Measurements from ENCODE around the gene TP53.

DNA sequence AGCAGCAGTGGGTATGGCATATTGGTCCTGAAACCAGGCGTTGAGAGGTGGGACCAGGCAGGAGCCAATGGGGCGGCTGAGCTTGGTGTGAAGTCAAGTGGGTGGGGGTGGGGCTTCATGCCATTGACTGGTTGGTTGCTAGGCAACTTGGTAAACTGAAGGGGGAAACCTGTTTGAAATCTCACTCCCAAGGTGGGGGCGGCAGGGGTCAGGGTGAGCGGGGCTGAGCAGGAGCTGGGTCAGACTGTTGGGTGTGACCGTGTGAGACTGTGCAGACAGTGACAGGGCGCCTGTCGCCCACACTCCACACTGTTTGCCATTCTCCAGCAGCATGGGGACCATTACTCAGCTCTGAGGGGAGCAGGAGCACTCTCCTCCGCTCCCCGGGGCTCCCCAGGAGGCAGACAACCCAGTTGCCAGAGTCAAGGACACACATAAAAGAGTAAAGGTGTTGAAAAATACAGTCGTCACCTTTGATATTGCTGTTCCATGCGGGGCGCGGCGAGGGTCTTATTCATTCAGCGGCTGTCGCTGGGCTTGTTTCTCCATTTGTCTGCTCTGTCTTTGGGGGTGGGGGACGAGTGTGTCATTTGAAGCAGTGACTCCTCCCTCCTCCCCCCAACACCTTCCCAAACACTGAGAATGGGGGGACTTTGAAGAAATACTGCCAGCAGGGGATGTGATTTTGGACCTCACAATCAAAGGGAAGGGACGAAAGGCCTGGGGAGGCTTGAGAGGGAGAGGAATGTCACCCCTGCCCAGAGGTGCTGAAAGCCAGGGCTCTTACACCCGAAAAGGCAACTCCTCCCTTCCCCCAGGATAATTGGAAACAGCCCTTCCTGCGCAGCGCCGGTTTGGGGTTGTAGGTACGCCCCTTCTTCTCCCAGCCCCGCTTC is 16.5 kb upstream of the TP53 start:
- TF ChIP-seq, protein P1, sequence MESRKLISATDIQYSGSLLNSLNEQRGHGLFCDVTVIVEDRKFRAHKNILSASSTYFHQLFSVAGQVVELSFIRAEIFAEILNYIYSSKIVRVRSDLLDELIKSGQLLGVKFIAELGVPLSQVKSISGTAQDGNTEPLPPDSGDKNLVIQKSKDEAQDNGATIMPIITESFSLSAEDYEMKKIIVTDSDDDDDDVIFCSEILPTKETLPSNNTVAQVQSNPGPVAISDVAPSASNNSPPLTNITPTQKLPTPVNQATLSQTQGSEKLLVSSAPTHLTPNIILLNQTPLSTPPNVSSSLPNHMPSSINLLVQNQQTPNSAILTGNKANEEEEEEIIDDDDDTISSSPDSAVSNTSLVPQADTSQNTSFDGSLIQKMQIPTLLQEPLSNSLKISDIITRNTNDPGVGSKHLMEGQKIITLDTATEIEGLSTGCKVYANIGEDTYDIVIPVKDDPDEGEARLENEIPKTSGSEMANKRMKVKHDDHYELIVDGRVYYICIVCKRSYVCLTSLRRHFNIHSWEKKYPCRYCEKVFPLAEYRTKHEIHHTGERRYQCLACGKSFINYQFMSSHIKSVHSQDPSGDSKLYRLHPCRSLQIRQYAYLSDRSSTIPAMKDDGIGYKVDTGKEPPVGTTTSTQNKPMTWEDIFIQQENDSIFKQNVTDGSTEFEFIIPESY (CRISPR knock-in tag; IDR thresholded peaks at IDR 0.05) = no peak
- TF ChIP-seq, protein P2, sequence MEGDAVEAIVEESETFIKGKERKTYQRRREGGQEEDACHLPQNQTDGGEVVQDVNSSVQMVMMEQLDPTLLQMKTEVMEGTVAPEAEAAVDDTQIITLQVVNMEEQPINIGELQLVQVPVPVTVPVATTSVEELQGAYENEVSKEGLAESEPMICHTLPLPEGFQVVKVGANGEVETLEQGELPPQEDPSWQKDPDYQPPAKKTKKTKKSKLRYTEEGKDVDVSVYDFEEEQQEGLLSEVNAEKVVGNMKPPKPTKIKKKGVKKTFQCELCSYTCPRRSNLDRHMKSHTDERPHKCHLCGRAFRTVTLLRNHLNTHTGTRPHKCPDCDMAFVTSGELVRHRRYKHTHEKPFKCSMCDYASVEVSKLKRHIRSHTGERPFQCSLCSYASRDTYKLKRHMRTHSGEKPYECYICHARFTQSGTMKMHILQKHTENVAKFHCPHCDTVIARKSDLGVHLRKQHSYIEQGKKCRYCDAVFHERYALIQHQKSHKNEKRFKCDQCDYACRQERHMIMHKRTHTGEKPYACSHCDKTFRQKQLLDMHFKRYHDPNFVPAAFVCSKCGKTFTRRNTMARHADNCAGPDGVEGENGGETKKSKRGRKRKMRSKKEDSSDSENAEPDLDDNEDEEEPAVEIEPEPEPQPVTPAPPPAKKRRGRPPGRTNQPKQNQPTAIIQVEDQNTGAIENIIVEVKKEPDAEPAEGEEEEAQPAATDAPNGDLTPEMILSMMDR (IDR thresholded peaks at IDR 0.05 in 2 of 3, conservative IDR thresholded peaks at IDR 0.05 in 1 of 3; ENCODE audit: insufficient read depth in 2 of 3, low read depth in 1 of 3, low read length in 3 of 3) = no peak
- TF ChIP-seq, protein P3, sequence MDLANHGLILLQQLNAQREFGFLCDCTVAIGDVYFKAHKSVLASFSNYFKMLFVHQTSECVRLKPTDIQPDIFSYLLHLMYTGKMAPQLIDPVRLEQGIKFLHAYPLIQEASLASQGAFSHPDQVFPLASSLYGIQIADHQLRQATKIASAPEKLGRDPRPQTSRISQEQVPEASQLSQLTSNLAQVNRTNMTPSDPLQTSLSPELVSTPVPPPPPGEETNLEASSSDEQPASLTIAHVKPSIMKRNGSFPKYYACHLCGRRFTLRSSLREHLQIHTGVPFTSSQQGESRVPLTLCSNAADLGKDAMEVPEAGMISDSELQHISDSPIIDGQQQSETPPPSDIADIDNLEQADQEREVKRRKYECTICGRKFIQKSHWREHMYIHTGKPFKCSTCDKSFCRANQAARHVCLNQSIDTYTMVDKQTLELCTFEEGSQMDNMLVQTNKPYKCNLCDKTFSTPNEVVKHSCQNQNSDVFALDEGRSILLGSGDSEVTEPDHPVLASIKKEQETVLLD (IDR thresholded peaks at IDR 0.05) = no peak
- no peak for TF ChIP-seq MAZ (CRISPR knock-in tag; conservative IDR thresholded peaks at IDR 0.05 in 1 of 2, IDR thresholded peaks at IDR 0.05 in 1 of 2)
